NCI-H1436 treated with DMSO at 0.1 percent for 48 hours (cell line): Measurements from ENCODE around the gene DCTN3.

ENCODE experiments used
- DNase-seq: peaks from one replicate; lab custom pipeline; 2025; lab: John Stamatoyannopoulos, UW

DCTN3 gene

GRCh38 chr9:34573599-34574325 lies 46.5 kb downstream of the DCTN3 start:
- DNase-seq = no peak

- no peak for DNase-seq
Observed at GRCh38 chr9:34572628-34573027, 47.7 kb downstream of the DCTN3 start.

- DNase-seq = no peak
Observed at GRCh38 chr9:34572092-34572491, 48.2 kb downstream of the DCTN3 start.

- DNase-seq = no peak
Observed at GRCh38 chr9:34571481-34571810, 48.8 kb downstream of the DCTN3 start.

- DNase-seq = no peak
Observed at GRCh38 chr9:34570809-34571480, 49.4 kb downstream of the DCTN3 start.

GRCh38 chr9:34570376-34570775 lies 49.9 kb downstream of the DCTN3 start:
- DNase-seq = no peak

- no peak for DNase-seq
Observed at GRCh38 chr9:34568774-34569173, 51.5 kb downstream of the DCTN3 start.

- DNase-seq = no peak
Observed at GRCh38 chr9:34568133-34568532, 52.2 kb downstream of the DCTN3 start.

GRCh38 chr9:34566972-34567371 lies 53.3 kb downstream of the DCTN3 start:
- DNase-seq = no peak

- no peak for DNase-seq
Observed at GRCh38 chr9:34566322-34566721, 54.0 kb downstream of the DCTN3 start.

GRCh38 chr9:34565856-34566255 lies 54.4 kb downstream of the DCTN3 start:
- no peak for DNase-seq

GRCh38 chr9:34564617-34565016 lies 55.7 kb downstream of the DCTN3 start:
- DNase-seq = no peak
